DND-41 (cell line): ENCODE measurements around the gene COPZ1.

ENCODE experiments used
- ATAC-seq: fragments of 200-7000 bp; cut with Tn5 transposase; 3 replicates; pipeline ENCODE4 v1.9.1; 2021; ENCODE audit warnings: low read depth; ENCODE audit not compliant: insufficient read depth
- DNase-seq: peaks from one replicate; pipeline ENCODE4 v3.0.0-alpha.2; 2020
- H2AFZ ChIP-seq: 2 replicates; pipeline ENCODE4 v1.6.0; 2012; ENCODE audit warnings: low read depth, low read length
- H3K27ac ChIP-seq: 2 replicates; pipeline ENCODE4 v1.5.1; 2012; ENCODE audit warnings: low read length, inconsistent platforms
- H3K27me3 ChIP-seq: fragments of 200-600 bp; sonication (generic); 2 replicates; pipeline ENCODE4 v1.6.0; 2012; ENCODE audit warnings: low read length, mild to moderate bottlenecking, inconsistent platforms; ENCODE audit not compliant: insufficient read depth, poor library complexity
- H3K36me3 ChIP-seq: 2 replicates; pipeline ENCODE4 v1.5.1; 2012; ENCODE audit warnings: low read length, inconsistent platforms; ENCODE audit not compliant: insufficient read depth
- H3K4me1 ChIP-seq: 2 replicates; pipeline ENCODE4 v1.5.1; 2012; ENCODE audit warnings: mild to moderate bottlenecking, low read length; ENCODE audit not compliant: insufficient read depth
- H3K4me2 ChIP-seq: 2 replicates; pipeline ENCODE4 v1.6.0; 2012; ENCODE audit warnings: mild to moderate bottlenecking, moderate library complexity, low read length, inconsistent platforms; ENCODE audit not compliant: insufficient read depth
- H3K4me3 ChIP-seq, 2 experiments: fragments of 200-600 bp in 1 of 2; shearing (Covaris generic) in 1 of 2; 2 replicates each; pipeline ENCODE4 v1.5.1; 2012 to 2016; ENCODE audit warnings: inconsistent platforms in 2 of 2, low read length in 2 of 2, mild to moderate bottlenecking in 2 of 2, low read depth in 1 of 2, moderate library complexity in 1 of 2
- H3K79me2 ChIP-seq: 2 replicates; pipeline ENCODE4 v1.6.0; 2012; ENCODE audit warnings: low read length, inconsistent platforms; ENCODE audit not compliant: insufficient read depth
- H3K9ac ChIP-seq: 2 replicates; pipeline ENCODE4 v1.6.0; 2012; ENCODE audit warnings: low read depth, mild to moderate bottlenecking, inconsistent platforms, low read length, moderate library complexity
- H3K9me3 ChIP-seq: 2 replicates; pipeline ENCODE4 v1.5.1; 2012; ENCODE audit warnings: low read length, moderate library complexity, mild to moderate bottlenecking, inconsistent platforms; ENCODE audit not compliant: insufficient read depth, severe bottlenecking
- H4K20me1 ChIP-seq: 2 replicates; pipeline ENCODE4 v1.6.0; 2012; ENCODE audit warnings: low read length; ENCODE audit not compliant: insufficient read depth
- EZH2 ChIP-seq: IDR thresholded peaks from 3 replicates; pipeline ENCODE4 v1.6.1; 2012; ENCODE audit warnings: borderline replicate concordance, low read depth, mild to moderate bottlenecking, moderate library complexity, low read length, inconsistent platforms; ENCODE audit not compliant: severe bottlenecking
- TF ChIP-seq, protein P1 (sequence below): IDR thresholded peaks from 2 replicates; pipeline ENCODE4 v1.5.1; 2012; ENCODE audit warnings: borderline replicate concordance, low read length, moderate library complexity, mild to moderate bottlenecking; ENCODE audit not compliant: poor library complexity, severe bottlenecking; ENCODE audit errors: extremely low read depth

Gene COPZ1

DNA sequence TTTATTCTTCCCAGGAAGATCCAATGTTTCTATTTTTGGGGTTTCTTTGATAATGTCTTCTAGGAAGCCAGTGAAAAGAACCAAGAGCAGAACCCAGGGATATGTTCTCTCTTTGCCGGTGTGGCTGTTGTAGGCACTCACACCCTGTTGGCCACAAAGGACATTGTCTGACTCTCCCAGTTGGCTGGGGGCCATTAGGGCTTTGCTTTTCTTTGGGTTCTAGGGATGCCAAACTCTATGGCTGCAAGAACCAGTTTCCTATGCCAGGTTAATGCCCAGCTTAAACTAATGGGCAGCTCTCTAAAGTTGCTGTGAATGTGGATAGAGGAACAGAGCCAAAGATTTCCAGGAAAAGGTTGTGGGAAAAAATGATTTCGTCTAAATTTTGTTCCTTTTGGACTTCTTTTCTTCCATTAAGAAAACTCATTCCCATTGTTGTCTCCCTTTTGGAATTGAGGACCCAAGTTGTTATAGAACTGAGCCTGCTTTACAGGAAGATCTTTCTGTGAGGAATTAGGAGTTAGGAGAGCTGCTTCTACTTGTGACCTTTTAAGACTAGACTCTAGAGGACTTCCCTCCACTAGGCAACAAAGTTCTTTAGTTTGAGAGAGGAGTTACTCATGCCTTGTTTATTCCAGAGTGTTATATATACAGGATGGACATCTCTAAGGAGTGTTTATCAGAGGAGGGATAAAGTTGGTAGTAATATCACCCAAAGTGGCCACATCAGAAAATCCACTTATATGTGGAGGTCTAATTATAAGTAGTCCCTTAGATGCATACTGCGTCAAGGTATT lies 13.1 kb downstream of the COPZ1 start:
- no peaks in the 10 kb centered on the region for H3K9me3 ChIP-seq
- H3K9ac ChIP-seq: no peak overlapping the region
- TF ChIP-seq EZH2: no peak
- TF ChIP-seq, protein P1, sequence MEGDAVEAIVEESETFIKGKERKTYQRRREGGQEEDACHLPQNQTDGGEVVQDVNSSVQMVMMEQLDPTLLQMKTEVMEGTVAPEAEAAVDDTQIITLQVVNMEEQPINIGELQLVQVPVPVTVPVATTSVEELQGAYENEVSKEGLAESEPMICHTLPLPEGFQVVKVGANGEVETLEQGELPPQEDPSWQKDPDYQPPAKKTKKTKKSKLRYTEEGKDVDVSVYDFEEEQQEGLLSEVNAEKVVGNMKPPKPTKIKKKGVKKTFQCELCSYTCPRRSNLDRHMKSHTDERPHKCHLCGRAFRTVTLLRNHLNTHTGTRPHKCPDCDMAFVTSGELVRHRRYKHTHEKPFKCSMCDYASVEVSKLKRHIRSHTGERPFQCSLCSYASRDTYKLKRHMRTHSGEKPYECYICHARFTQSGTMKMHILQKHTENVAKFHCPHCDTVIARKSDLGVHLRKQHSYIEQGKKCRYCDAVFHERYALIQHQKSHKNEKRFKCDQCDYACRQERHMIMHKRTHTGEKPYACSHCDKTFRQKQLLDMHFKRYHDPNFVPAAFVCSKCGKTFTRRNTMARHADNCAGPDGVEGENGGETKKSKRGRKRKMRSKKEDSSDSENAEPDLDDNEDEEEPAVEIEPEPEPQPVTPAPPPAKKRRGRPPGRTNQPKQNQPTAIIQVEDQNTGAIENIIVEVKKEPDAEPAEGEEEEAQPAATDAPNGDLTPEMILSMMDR: no peak
- no peaks in the 10 kb centered on the region for H3K27me3 ChIP-seq
- DNase-seq (no peak), ATAC-seq (no peak)
- no peak overlapping the region for H2AFZ ChIP-seq
- H3K4me3 ChIP-seq: no peak overlapping the region
- peaks cover 26% of the 10 kb centered on the region for H3K36me3 ChIP-seq
- peaks cover 3% of the 10 kb centered on the region; the same call in 1 of the 2 replicates for H4K20me1 ChIP-seq
- H3K79me2 ChIP-seq: peaks cover 47% of the 10 kb centered on the region
- no peak overlapping the region for H3K27ac ChIP-seq
- no peaks in the 10 kb centered on the region for H3K4me1 ChIP-seq
- no peak overlapping the region for H3K4me2 ChIP-seq

DNA sequence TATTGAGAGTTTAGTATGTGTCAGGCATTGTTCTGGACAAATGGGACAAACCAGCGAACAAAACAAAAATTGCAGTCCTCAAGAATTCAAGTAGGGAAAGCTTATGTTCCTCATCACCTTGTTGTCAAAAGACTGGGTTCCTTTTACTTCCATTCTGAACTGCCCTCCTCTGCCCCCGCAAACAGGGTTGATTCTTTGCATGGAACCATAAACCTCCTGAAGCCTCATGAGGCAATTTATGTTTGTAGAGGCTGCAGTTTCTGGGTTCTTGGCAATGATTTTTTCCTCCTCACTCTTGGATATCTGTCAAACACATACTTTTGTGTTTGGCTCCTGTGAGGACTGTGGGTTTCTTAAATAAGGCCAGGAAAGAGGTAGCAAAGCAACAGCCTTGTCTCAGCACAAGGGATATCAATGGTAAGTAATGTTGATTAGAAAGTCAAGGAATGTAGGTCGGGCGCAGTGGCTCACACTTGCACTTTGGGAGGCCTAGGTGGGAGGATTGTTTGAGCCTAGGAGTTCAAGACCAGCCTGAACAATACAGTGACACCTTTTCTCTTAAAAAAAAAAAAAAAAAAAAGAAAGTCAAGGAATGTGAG lies 13.9 kb downstream of the COPZ1 start:
- Histone ChIP-seq H2AFZ (no peak overlapping the region), H3K4me1 (no peaks in the 10 kb centered on the region), H3K36me3 (peaks cover 34% of the 10 kb centered on the region), H3K79me2 (peaks cover 40% of the 10 kb centered on the region), H3K9ac (no peak overlapping the region), H3K27me3 (no peaks in the 10 kb centered on the region), H3K4me2 (no peak overlapping the region), H3K4me3 (no peak overlapping the region), H4K20me1 (peaks cover 3% of the 10 kb centered on the region; the same call in 1 of the 2 replicates), H3K27ac (no peak overlapping the region), H3K9me3 (no peaks in the 10 kb centered on the region)
- no peak for ATAC-seq
- DNase-seq: no peak
- TF ChIP-seq EZH2: no peak
- TF ChIP-seq, protein P1: no peak

- ATAC-seq (no peak), DNase-seq (no peak)
- H3K4me3 ChIP-seq: no peak overlapping the region
- H2AFZ ChIP-seq: no peak overlapping the region
- no peak for TF ChIP-seq EZH2
- TF ChIP-seq, protein P1: no peak
- H3K36me3 ChIP-seq: peaks cover 47% of the 10 kb centered on the region
- H3K79me2 ChIP-seq: peaks cover 25% of the 10 kb centered on the region
- H4K20me1 ChIP-seq: peaks cover 3% of the 10 kb centered on the region; the same call in 1 of the 2 replicates
- H3K27me3 ChIP-seq: no peaks in the 10 kb centered on the region
- H3K9me3 ChIP-seq: no peaks in the 10 kb centered on the region
- H3K4me2 ChIP-seq: no peak overlapping the region
- no peak overlapping the region for H3K9ac ChIP-seq
- H3K27ac ChIP-seq: no peak overlapping the region
- no peaks in the 10 kb centered on the region for H3K4me1 ChIP-seq
Observed at GRCh38 chr12:54340846-54341245, 15.9 kb downstream of the COPZ1 start.
